ENCODE results near the gene FBXO17. TPM values are rescaled to one million over a fixed set of nuclear protein-coding genes. Genes with fewer than 3 reads are reported as not detected.
"Not testable (repeated sequence)": the region's sequence is repeated elsewhere in the genome, so short reads cannot be mapped to it uniquely, and the experiment has no call there.

The FBXO17 gene
- total RNA-seq, 1 experiment from 2014 or later = 3.9 TPM

DNA sequence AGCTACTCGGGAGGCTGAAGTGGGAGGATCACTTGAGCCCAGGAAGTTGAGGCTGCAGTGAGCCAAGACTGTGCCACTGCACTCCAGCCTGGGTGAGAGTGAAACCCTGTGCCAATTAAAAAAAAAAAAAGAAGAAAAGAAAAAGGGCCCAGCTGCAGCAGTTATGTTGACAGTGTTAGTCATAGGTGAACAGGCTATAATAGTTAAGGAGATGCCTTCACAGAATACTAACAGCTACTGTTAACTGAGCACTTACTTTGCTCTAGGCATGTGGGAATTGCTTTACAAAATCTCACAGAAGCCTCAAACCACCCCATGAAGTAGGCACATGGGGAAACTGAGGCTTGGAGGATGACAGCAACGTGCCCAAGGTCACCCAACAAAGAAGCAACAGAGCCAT lies 3.9 kb downstream of the FBXO17 start:
- Histone ChIP-seq H3K4me3 (no peak overlapping the region), H3K4me1 (replicated peaks) (no peaks in the 10 kb centered on the region; the same call in 1 of the 2 replicates), H3K9me3 (replicated peaks) (no peaks in the 10 kb centered on the region), H3K36me3 (no peaks in the 10 kb centered on the region), H3K27me3 (replicated peaks) (no peaks in the 10 kb centered on the region), H3K27ac (no peak overlapping the region)
- no peak for DNase-seq (ENCODE audit: low read depth in 1 of 2, low spot score in 2 of 2)

GRCh38 chr19:38970664-38971532 lies 4.6 kb downstream of the FBXO17 start:
- no peaks in the 10 kb centered on the region for H3K9me3 ChIP-seq (replicated peaks)
- H3K36me3 ChIP-seq = no peaks in the 10 kb centered on the region
- H3K4me1 ChIP-seq (replicated peaks) = no peaks in the 10 kb centered on the region
- no peaks in the 10 kb centered on the region for H3K27me3 ChIP-seq (replicated peaks)
- no peak overlapping the region for H3K27ac ChIP-seq
- H3K4me3 ChIP-seq = no peak overlapping the region
- no peak for DNase-seq (ENCODE audit: low read depth in 1 of 2, low spot score in 2 of 2)

GRCh38 chr19:38966149-38966548 lies 9.4 kb downstream of the FBXO17 start:
- H3K27me3 ChIP-seq (replicated peaks); H3K4me3 ChIP-seq; H3K4me1 ChIP-seq (replicated peaks); H3K36me3 ChIP-seq; DNase-seq (ENCODE audit: low read depth in 1 of 2, low spot score in 2 of 2); H3K27ac ChIP-seq; H3K9me3 ChIP-seq (replicated peaks): not testable (repeated sequence)

DNA sequence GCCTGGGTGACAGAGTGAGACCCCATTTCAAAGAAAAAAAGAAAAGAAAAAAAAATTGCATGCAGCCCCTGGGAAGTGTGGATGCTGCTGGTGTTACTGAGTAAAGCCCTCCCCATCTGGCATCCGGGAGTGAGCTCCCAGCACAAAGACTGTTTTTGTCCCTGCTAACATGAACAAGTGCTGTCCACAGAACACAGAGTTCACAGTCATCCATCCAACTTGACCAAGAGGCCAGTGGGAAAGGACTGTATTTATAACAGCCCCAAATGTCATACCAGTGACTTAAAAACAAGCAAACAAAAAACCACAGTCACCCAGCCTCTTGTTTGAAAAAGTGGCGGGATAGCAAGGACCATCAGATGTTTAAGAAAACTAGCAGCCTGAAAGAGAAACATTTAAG lies 10.8 kb downstream of the FBXO17 start:
- no peaks in the 10 kb centered on the region for H3K27me3 ChIP-seq (replicated peaks)
- no peaks in the 10 kb centered on the region for H3K9me3 ChIP-seq (replicated peaks)
- H3K4me3 ChIP-seq = no peak overlapping the region
- DNase-seq (ENCODE audit: low read depth in 1 of 2, low spot score in 2 of 2) = peak in 1 of 2 experiments; percentile 31
- no peak overlapping the region for H3K27ac ChIP-seq
- H3K36me3 ChIP-seq = no peaks in the 10 kb centered on the region
- H3K4me1 ChIP-seq (replicated peaks) = no peaks in the 10 kb centered on the region

- no peak for DNase-seq (ENCODE audit: low read depth in 1 of 2, low spot score in 2 of 2)
- Histone ChIP-seq H3K36me3 (no peaks in the 10 kb centered on the region), H3K9me3 (replicated peaks) (no peaks in the 10 kb centered on the region), H3K27me3 (replicated peaks) (no peaks in the 10 kb centered on the region), H3K27ac (no peak overlapping the region), H3K4me3 (no peak overlapping the region), H3K4me1 (replicated peaks) (no peaks in the 10 kb centered on the region)
These were observed 15.9 kb downstream of the FBXO17 start for GRCh38 chr19:38959618-38960017.

DNA sequence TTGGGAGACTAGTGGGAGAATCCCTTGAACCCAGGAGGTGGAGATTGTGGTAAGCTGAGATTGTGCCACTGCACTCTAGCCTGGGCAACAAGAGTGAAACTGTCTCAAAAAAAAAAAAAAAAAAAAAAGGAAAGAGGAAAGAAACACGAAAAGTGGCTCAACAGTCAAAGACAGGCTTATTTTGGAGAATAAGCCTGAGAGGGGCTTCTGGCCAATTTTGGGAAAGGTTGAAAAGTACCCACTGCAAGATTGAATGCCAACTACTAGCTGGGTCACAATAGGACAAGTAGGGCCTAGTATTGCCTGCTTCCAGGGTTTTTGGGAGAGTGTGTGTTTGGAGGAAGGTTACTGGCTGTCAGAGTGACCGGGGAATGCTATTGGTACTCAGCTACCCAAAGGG lies 17.2 kb downstream of the FBXO17 start:
- no peak for DNase-seq (ENCODE audit: low read depth in 1 of 2, low spot score in 2 of 2)
- no peaks in the 10 kb centered on the region for H3K9me3 ChIP-seq (replicated peaks)

DNA sequence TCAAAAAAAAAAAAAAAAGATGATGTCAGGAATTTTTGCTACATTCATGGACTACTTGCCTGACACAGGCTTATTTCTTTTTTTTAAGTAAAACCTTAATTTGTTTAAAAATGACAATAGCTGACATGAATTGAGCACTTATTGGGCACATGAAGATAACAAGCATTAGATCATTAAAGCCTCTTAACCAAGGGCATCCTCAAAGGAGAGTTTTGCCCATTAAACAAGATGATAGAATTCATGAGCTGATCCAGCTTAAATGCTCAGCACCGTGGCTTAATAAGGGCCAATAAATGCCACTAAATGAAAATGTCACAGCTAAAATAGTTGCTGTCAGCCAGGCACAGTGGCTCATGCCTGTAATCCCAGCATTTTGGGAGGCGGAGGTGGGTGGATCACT lies 19.3 kb downstream of the FBXO17 start:
- no peaks in the 10 kb centered on the region for H3K27me3 ChIP-seq (replicated peaks)
- H3K36me3 ChIP-seq = no peaks in the 10 kb centered on the region
- no peak for DNase-seq (ENCODE audit: low read depth in 1 of 2, low spot score in 2 of 2)

More for the DNA sequence above, 17.2 kb downstream of the FBXO17 start:
- Histone ChIP-seq H3K4me1 (replicated peaks) (no peaks in the 10 kb centered on the region), H3K4me3 (no peak overlapping the region), H3K27me3 (replicated peaks) (no peaks in the 10 kb centered on the region), H3K36me3 (no peaks in the 10 kb centered on the region), H3K27ac (no peak overlapping the region)

DNA sequence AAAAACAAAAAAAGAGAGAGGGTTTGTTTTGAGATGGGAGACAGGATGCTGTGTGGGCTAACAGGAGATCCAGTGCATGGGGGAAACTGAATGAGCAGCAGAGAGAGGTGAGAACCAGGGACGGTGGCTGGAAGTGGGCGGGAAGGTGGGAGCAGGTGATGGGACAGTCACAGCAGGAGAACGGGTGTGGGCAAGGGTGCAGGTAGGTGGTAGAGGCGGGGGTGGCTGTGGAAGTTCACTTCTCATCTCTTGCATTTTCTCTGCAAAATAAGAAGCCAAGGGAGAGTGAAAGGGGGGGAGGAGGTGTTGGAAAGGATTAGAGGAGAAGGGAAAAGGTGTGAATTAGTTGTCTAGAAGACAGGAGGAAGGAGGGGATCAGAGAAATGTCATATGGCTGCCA lies 21.9 kb downstream of the FBXO17 start:
- H3K36me3 ChIP-seq = no peaks in the 10 kb centered on the region
- H3K4me3 ChIP-seq = no peak overlapping the region
- H3K9me3 ChIP-seq (replicated peaks) = no peaks in the 10 kb centered on the region
- no peaks in the 10 kb centered on the region for H3K4me1 ChIP-seq (replicated peaks)
- no peak overlapping the region for H3K27ac ChIP-seq
- no peak for DNase-seq (ENCODE audit: low read depth in 1 of 2, low spot score in 2 of 2)
- H3K27me3 ChIP-seq (replicated peaks) = no peaks in the 10 kb centered on the region

More for the DNA sequence above, 19.3 kb downstream of the FBXO17 start:
- H3K9me3 ChIP-seq (replicated peaks) = no peaks in the 10 kb centered on the region
- no peak overlapping the region for H3K27ac ChIP-seq
- no peaks in the 10 kb centered on the region for H3K4me1 ChIP-seq (replicated peaks)
- H3K4me3 ChIP-seq = no peak overlapping the region

- Histone ChIP-seq H3K36me3 (no peaks in the 10 kb centered on the region), H3K27ac (no peak overlapping the region), H3K4me3 (no peak overlapping the region), H3K4me1 (replicated peaks) (no peaks in the 10 kb centered on the region), H3K9me3 (replicated peaks) (no peaks in the 10 kb centered on the region), H3K27me3 (replicated peaks) (no peaks in the 10 kb centered on the region)
- DNase-seq (ENCODE audit: low read depth in 1 of 2, low spot score in 2 of 2) = no peak
These were observed 23.0 kb downstream of the FBXO17 start for GRCh38 chr19:38952395-38953165.

DNA sequence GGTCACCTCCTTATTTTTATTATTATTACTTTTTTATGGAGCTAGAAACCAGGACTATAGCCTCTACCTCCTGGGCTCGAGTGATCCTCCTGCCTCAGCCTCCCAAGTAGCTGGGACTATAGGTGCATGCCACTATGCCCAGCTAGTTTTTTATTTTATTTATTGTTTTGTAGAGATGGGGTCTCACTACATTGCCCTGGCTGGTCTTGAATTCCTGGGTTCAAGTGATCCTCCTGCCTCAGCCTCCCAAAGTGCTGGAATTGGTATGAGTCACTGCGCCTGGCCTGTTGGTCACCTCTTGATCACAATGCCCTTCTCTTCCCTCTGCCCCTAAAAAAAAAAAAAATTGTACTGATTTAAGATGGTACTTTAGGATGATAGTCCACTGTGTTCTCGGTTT lies 24.4 kb downstream of the FBXO17 start:
- H3K4me3 ChIP-seq = no peak overlapping the region
- H3K9me3 ChIP-seq (replicated peaks) = no peaks in the 10 kb centered on the region
- H3K4me1 ChIP-seq (replicated peaks) = no peaks in the 10 kb centered on the region
- DNase-seq (ENCODE audit: low read depth in 1 of 2, low spot score in 2 of 2) = no peak
- H3K36me3 ChIP-seq = no peaks in the 10 kb centered on the region
- H3K27ac ChIP-seq = no peak overlapping the region
- H3K27me3 ChIP-seq (replicated peaks) = no peaks in the 10 kb centered on the region

DNA sequence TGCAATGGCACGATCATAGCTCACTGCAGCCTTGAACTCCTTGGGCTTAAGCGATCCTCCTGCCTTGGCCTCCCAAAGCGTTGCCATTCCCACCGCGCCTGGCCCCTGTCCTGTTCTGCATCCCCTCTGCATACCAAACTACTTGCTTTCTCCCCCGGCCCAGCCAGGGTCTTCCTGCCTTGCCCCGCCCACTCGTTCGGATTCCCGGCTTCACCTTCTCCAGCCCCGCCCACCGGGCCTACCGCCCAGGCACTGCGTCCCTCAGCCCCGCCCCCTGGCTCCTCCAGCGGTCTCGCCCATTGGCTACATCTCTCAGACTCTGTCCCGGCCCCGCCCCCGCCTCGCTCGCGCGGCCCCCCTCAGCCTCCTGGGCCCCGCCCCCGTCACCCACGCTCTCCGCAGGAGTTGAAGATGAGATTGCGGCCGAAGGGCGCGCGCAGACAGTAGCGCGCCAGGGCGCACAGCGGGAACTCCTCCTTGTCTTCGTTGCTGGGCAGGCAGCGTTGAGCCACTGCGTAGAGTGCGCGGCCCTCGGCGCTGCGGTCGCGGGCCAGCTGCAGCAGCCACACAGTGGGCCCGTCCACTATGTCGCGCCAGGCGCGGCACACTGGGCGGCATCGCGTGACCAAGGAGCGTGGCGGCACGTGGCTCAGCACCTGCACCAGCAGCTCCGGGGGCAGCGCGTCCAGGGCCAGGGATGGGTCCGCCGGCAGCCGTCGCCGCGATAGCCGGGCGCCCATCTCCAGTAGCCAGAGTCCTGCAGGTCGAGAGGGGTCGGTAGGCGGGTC lies 25.8 kb downstream of the FBXO17 start:
- Histone ChIP-seq H3K27me3 (replicated peaks) (no peaks in the 10 kb centered on the region), H3K27ac (no peak overlapping the region), H3K4me1 (replicated peaks) (no peaks in the 10 kb centered on the region), H3K36me3 (no peaks in the 10 kb centered on the region), H3K9me3 (replicated peaks) (no peaks in the 10 kb centered on the region), H3K4me3 (no peak overlapping the region)
- DNase-seq (ENCODE audit: low read depth in 1 of 2, low spot score in 2 of 2) = peak in 1 of 2 experiments; percentile 68

DNA sequence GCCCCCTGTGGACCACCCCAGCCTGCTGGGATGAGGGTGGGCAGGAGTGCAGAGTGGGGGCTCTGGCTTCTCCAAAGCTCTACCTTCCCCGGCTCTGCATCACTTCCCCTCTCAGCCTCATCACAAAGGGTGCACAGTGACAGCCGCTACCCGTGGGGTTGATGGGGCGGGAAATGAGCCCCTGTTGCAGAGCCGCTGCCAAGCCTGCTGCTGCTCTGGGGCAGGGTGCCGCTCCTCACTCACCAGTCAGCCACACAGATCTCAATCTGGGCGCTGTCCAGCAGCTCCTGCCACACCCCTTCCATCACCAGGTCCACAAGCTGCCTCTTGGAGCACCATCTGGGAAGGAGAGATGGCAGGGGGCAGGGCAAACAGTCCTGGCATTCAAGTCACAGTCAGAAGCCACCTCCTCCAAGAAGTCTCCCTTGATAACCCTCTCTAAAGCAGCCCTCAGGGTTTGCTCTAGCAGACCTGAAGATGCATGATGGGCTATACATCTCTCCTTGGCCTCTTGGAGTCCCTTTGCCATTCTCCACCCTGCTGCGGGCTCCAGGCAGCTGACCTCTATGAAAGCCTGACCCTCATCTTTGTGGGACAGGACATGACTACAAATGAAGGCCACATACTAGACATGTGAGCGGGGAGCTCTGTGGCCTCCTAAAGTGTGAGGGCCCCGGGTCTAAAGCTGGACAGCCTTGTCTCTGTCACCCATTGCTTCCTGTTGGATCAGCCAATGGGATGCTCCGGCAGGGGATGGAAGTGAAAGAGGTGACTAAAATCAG lies 29.1 kb downstream of the FBXO17 start:
- Histone ChIP-seq H3K9me3 (replicated peaks) (no peaks in the 10 kb centered on the region), H3K27me3 (replicated peaks) (no peaks in the 10 kb centered on the region), H3K4me3 (no peak overlapping the region), H3K36me3 (no peaks in the 10 kb centered on the region), H3K4me1 (replicated peaks) (no peaks in the 10 kb centered on the region), H3K27ac (no peak overlapping the region)
- no peak for DNase-seq (ENCODE audit: low read depth in 1 of 2, low spot score in 2 of 2)

GRCh38 chr19:38945562-38946228 lies 29.8 kb downstream of the FBXO17 start:
- H3K27ac ChIP-seq = no peak overlapping the region
- no peak for DNase-seq (ENCODE audit: low read depth in 1 of 2, low spot score in 2 of 2)
- H3K4me3 ChIP-seq = no peak overlapping the region
- H3K36me3 ChIP-seq = no peaks in the 10 kb centered on the region
- H3K27me3 ChIP-seq (replicated peaks) = no peaks in the 10 kb centered on the region
- no peaks in the 10 kb centered on the region for H3K9me3 ChIP-seq (replicated peaks)
- no peaks in the 10 kb centered on the region for H3K4me1 ChIP-seq (replicated peaks)

All from SJSA1 (cell line).